Measurements from ENCODE around the gene PPA1. TPM values are rescaled to one million over a fixed set of nuclear protein-coding genes. Genes with fewer than 3 reads are reported as not detected.

Gene PPA1
- polyA plus RNA-seq, 1 donor (not counting 4 experiments of a cell fraction or from before 2014, with no cell fraction given) = 324 TPM

DNA sequence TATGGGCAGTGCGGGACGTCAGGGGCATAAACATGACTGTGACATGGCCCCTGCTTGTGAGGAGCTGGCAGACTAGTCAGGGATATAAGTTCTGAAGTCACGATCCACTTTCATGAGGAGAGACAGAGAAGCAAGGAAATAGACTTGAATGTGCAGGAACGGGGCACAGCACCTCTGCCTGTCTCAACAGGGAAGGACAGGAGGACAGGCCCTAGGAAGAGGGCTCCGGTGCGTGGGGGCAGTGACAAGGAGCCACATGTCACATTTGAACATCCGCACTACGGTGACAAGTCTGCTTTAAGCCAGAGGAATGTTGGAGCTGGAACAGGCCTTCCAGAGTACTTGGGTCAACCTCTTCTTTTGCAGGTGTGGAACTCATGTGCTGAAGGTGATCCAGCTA lies 43.1 kb downstream of the PPA1 start:
- Histone ChIP-seq H3K27me3 (ENCODE audit: control insufficient read depth, extremely low read depth, insufficient read depth, low read length) (no peaks in the 10 kb centered on the region), H3K9me1 (ENCODE audit: control insufficient read depth, extremely low read depth, insufficient read depth, low read length) (no peaks in the 10 kb centered on the region), H2AFZ (ENCODE audit: control insufficient read depth, low read length) (no peak overlapping the region), H3K4me1 (ENCODE audit: control insufficient read depth, extremely low read depth, insufficient read depth, low read length) (peaks cover 39% of the 10 kb centered on the region), H3K79me2 (ENCODE audit: control insufficient read depth, insufficient read depth, low read length) (no peaks in the 10 kb centered on the region), H3K36me3 (ENCODE audit: control insufficient read depth in 2 of 2, extremely low read depth in 1 of 2, insufficient read depth in 2 of 2, low read length in 2 of 2) (no peaks in the 10 kb centered on the region), H3K4me3 (ENCODE audit: control insufficient read depth in 2 of 3, extremely low read depth in 1 of 3, insufficient read depth in 2 of 3, low read depth in 1 of 3, low read length in 3 of 3) (no peak overlapping the region), H4K20me1 (ENCODE audit: control insufficient read depth, extremely low read depth, insufficient read depth, low read length) (no peaks in the 10 kb centered on the region), H3K4me2 (ENCODE audit: control insufficient read depth, extremely low read depth, insufficient read depth, low read depth, low read length) (no peak overlapping the region), H3K9me3 (ENCODE audit: control insufficient read depth, low read depth, low read length) (no peaks in the 10 kb centered on the region), H3K9ac (ENCODE audit: control insufficient read depth, extremely low read depth, insufficient read depth, low read length) (no peak overlapping the region), H3K27ac (ENCODE audit: control insufficient read depth, insufficient read depth, low read length) (no peak overlapping the region)
- DNase-seq (ENCODE audit: low read depth, low spot score) (no peak), FAIRE-seq (no peak)
- no peak for TF ChIP-seq EZH2 (IDR thresholded peaks at IDR 0.05; ENCODE audit: low read length)
- TF ChIP-seq, protein P1, sequence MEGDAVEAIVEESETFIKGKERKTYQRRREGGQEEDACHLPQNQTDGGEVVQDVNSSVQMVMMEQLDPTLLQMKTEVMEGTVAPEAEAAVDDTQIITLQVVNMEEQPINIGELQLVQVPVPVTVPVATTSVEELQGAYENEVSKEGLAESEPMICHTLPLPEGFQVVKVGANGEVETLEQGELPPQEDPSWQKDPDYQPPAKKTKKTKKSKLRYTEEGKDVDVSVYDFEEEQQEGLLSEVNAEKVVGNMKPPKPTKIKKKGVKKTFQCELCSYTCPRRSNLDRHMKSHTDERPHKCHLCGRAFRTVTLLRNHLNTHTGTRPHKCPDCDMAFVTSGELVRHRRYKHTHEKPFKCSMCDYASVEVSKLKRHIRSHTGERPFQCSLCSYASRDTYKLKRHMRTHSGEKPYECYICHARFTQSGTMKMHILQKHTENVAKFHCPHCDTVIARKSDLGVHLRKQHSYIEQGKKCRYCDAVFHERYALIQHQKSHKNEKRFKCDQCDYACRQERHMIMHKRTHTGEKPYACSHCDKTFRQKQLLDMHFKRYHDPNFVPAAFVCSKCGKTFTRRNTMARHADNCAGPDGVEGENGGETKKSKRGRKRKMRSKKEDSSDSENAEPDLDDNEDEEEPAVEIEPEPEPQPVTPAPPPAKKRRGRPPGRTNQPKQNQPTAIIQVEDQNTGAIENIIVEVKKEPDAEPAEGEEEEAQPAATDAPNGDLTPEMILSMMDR (optimal IDR thresholded peaks at IDR 0.05 in 1 of 3, IDR thresholded peaks at IDR 0.05 in 1 of 3, conservative IDR thresholded peaks at IDR 0.05 in 1 of 3; ENCODE audit: extremely low read depth in 1 of 3, insufficient read depth in 2 of 3, low read length in 3 of 3) = no peak
- dilution Hi-C loops (cut with MboI; ENCODE audit: extremely low pct_ligation_motif_present, low sequenced_read_pairs) = no loop called here

DNA sequence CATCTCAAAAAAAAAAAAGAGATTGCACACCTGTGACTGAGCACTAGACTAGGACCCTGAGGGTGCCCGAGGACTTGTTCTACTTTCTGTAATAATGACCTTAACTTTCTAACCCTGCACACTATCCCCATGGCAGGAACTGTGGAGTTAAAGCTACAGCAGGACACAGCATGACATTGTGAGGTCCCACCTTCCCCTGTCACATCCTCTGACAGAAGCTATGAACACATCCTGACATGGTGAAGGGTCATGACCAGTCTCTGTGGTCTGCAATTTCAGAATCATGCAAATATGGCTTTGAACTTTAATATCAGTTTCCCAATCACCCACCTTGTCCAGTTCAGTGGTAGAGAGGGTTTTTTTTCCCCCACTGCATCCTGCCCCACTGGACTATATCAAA lies 44.5 kb downstream of the PPA1 start:
- Histone ChIP-seq H4K20me1 (ENCODE audit: control insufficient read depth, extremely low read depth, insufficient read depth, low read length) (no peaks in the 10 kb centered on the region), H3K9me1 (ENCODE audit: control insufficient read depth, extremely low read depth, insufficient read depth, low read length) (no peaks in the 10 kb centered on the region), H3K36me3 (ENCODE audit: control insufficient read depth in 2 of 2, extremely low read depth in 1 of 2, insufficient read depth in 2 of 2, low read length in 2 of 2) (no peaks in the 10 kb centered on the region), H3K27ac (ENCODE audit: control insufficient read depth, insufficient read depth, low read length) (no peak overlapping the region), H3K27me3 (ENCODE audit: control insufficient read depth, extremely low read depth, insufficient read depth, low read length) (no peaks in the 10 kb centered on the region), H3K9me3 (ENCODE audit: control insufficient read depth, low read depth, low read length) (no peaks in the 10 kb centered on the region), H2AFZ (ENCODE audit: control insufficient read depth, low read length) (no peak overlapping the region), H3K4me3 (ENCODE audit: control insufficient read depth in 2 of 3, extremely low read depth in 1 of 3, insufficient read depth in 2 of 3, low read depth in 1 of 3, low read length in 3 of 3) (no peak overlapping the region), H3K4me2 (ENCODE audit: control insufficient read depth, extremely low read depth, insufficient read depth, low read depth, low read length) (no peak overlapping the region), H3K9ac (ENCODE audit: control insufficient read depth, extremely low read depth, insufficient read depth, low read length) (no peak overlapping the region), H3K4me1 (ENCODE audit: control insufficient read depth, extremely low read depth, insufficient read depth, low read length) (peaks cover 34% of the 10 kb centered on the region), H3K79me2 (ENCODE audit: control insufficient read depth, insufficient read depth, low read length) (no peaks in the 10 kb centered on the region)
- dilution Hi-C loops (cut with MboI; ENCODE audit: extremely low pct_ligation_motif_present, low sequenced_read_pairs) = no loop called here
- no peak for FAIRE-seq
- no peak for TF ChIP-seq EZH2 (IDR thresholded peaks at IDR 0.05; ENCODE audit: low read length)
- TF ChIP-seq, protein P1 (optimal IDR thresholded peaks at IDR 0.05 in 1 of 3, IDR thresholded peaks at IDR 0.05 in 1 of 3, conservative IDR thresholded peaks at IDR 0.05 in 1 of 3; ENCODE audit: extremely low read depth in 1 of 3, insufficient read depth in 2 of 3, low read length in 3 of 3) = no peak
- no peak for DNase-seq (ENCODE audit: low read depth, low spot score)

Data from keratinocyte (primary cell).